HG02759 (cell line): ENCODE data around the gene FOXI3.

Experiments
- ATAC-seq: cut with Tn5 transposase; IDR thresholded peaks from one replicate; pipeline ENCODE4 v1.9.1; 2021; ENCODE audit warnings: mild to moderate bottlenecking, moderate library complexity; ENCODE audit not compliant: unreplicated experiment

Gene FOXI3

DNA sequence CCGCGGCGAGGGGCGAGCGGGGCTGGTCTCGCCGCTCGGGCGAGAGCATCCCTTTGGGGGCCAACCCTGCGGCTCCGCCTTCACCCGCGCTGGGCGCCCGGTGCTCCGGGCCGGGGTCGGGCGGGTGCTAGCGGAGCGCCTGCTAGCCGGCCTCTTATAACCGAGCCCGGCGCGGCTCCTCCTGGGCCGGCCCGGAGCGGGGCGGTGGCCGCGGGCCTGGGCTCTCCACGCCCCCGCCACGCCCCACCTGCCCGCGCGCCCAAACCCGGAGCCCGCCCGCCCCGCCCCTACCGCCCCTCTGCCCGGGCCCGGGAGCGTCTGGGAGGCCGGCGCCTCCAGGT is at the start of gene FOXI3:
Gene FOXI3 (minus strand): TSS at position 129 of the 341 bp plus-strand sequence. CDS start 158 bp downstream, outside the sequence.
- ATAC-seq, result peak; percentile 65

DNA sequence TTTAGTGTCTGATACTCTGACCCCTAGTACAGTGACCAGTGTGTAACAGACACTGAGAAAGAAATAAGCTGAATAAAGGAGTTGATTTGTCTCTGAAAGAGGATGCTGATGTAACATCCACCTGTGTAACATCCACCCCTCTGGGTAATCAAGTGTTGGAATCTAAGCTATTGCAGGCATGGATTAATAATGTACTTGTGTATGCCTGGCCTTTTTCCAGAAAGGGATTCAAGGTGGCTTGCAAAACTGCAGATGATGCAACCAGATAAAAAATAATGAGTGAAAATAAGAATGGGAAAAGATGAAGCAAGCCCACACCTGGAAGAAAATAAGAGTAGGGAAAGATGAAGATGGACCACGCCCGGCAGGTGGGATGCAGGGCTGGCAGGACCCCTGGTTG is 48.2 kb upstream of the FOXI3 start:
- ATAC-seq, result no peak

DNA sequence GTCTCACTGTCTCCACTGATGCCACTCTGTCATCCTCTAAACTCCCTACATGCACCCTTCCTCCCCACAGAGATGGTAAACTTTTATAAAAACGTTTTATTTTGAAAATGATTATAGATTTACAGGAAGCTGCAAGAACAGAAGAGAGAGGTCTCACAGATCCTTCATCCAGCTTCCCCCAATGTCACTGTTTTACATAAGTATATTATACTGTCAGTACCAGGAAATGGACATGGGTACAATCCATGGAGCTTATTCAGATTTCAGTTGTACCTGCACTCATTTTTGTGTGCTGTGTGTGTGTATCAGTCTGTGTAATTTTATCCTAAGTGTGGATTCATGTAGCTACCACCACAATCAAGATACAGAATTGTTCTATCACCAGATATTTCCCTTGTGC is 46.7 kb upstream of the FOXI3 start:
- no peak for ATAC-seq

DNA sequence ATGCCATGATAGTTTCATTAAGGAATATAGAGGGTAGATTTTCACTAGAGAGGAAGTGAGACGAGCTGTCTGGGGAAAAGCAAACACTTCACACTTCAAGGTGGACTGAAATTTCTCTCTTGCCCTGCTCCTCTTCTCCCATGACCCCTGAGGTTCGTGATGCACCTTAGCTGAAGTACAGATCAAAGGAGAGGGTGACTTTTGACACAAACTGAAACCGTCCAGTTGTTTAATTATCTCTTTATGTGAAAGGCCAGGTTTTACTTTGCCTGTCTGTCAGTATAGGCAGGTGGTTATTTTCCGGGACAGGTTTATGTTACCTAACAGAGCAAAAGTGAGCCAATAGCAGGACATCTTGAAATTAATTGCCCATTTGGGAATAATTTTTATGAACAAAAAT is 41.0 kb upstream of the FOXI3 start:
- no peak for ATAC-seq

GRCh38 chr2:88492002-88492401 is 39.5 kb upstream of the FOXI3 start:
- no peak for ATAC-seq

DNA sequence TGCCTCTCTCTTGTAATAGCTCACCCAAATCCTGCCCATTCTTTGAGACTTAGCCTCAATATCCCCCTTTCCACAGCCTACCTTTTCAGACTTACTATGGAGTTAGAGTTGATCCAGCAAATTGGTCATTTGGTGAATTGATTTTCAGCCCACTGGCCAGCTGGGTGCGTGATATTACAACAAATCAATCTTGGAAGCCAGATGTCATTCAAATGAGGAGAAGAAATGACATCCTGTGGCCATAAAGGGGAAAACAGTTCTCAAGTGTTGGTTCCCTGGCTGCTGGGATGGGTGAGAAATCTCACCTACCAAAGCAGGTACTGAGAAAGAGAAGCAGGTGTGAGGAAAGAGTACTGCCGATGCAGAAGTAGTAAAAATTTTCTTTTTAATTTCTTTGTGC is 36.7 kb upstream of the FOXI3 start:
- ATAC-seq, result no peak

GRCh38 chr2:88483200-88483599 is 30.7 kb upstream of the FOXI3 start:
- no peak for ATAC-seq

DNA sequence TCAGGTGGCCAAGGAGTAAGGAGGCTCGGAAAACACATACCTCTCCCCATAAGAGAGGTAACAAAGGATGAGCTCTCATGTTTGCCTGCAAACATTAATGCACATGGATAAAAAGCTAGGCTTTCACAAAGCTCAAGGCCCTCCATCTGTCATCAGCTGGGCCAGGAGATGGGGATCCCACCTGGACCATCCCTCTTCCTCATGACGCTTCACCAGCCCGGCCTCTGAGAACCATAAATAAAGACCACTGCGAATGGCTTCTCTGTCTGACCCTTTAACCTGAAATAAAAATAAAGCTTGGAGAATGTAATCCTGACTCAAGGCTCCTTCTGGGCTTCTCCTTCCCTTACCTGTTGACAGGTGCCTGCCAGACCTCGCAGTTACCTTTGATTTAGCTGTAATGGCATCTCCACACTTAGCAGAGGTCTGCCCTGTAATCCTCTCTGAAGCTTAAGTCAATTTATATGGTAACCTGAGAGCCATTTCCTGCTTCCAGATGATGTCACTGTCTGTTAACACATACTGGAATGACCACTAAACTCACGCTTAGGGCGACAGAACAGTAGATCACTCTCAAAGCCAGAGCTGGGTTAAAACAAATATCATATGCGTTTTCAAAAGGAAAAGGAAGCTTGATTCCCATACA is 29.3 kb upstream of the FOXI3 start:
- ATAC-seq, result no peak

DNA sequence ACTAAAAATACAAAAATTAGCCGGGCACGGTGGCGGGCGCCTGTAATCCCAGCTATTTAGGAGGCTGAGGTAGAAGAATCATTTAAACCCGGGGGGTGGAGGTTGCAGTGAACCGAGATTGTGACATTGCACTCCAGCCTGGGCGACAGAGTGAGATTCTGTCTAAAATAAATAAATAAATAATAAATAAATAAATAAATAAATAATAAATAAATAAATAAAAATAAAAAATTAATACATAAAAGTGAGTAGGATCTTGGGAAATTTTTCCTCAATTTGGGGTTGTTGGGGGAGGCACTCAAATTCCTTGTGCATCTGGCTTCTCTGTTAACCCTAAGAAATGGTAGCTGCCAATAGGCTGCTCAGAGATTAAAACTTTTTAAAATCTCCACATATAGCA is 20.3 kb upstream of the FOXI3 start:
- ATAC-seq, result no peak

- no peak for ATAC-seq
These were observed 18.8 kb upstream of the FOXI3 start for GRCh38 chr2:88471083-88471942.

GRCh38 chr2:88469202-88470114 is 17.0 kb upstream of the FOXI3 start:
- ATAC-seq, result no peak

- ATAC-seq, result no peak
These were observed 11.7 kb upstream of the FOXI3 start for GRCh38 chr2:88464153-88464552.

GRCh38 chr2:88458633-88459032 is 6.1 kb upstream of the FOXI3 start:
- no peak for ATAC-seq

- no peak for ATAC-seq
These were observed 588 bp upstream of the FOXI3 start for GRCh38 chr2:88452980-88453582.

GRCh38 chr2:88451811-88452564 is 505 bp downstream of the FOXI3 start:
- peak; percentile 38 for ATAC-seq

GRCh38 chr2:88450925-88451810 is 1.3 kb downstream of the FOXI3 start:
- no peak for ATAC-seq

DNA sequence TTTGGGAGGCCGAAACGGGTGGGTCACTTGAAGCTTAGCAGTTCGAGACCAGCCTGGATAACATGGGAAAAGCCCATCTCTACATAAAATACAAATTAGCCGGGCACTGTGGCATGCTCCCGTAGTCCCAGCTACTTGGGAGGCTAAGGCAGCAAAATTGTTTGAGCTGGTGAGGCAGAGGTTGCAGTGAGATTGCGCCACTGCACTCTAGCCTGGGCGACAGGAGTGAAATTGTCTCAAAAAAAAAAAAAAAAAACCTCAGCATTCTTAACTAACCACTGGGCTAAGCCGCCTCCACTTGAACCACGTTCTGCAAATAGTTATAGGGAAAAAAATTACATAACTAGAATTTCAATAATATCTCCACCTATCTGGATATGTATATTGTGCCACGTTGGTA is 2.3 kb downstream of the FOXI3 start:
- ATAC-seq, result no peak

DNA sequence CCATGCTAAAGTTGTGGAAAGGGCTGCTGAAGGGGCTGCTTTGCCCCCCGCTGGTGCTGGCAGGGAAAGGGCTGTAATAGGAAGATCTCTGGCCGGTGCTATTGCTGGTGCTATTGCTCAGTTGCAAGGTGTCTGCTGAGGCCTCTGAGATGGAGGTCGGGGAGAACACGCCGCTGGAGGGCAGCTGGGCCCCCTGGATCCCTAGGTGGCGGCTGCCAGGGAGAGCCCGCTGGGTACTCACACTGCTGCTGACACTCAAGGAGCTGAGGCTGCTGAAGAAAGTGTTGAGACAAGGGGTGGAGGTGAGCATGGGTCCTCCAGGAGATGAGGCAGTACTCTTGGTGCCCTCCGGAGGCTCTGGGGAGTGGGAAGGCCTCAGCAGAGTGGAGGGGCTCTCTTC is 4.2 kb downstream of the FOXI3 start:
- no peak for ATAC-seq

DNA sequence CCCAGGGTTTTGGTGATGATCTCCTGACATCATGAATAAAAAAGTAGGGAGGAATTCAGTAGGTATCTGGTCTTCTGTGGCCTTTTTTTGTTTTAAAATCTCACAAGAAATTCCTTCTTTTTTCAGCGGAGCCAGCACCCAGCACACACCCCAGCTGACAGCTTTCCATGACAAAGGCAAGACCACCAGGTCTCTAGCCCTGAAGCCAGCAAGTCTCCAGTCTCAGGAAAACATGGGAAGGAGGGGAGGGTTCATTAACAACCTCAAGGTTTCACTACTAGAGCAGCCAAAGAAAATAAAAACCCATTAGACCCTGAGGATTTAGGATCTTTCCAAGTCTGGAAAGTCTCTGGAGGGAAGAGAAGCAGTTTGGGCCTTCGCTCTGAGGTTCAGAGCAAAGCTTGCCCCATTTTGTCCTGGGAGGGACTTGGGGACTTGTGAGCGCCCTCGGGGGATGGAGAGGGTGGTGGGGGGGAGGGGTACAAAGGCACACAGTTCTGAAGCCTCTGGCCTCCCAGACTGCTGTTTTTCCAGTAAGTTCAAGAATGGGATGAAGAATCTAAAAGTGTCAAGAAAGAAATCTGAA is 9.0 kb downstream of the FOXI3 start:
- ATAC-seq, result no peak
